Activated CD8-positive, alpha-beta memory T cell treated with anti-CD3 and anti-CD28 coated beads, Interleukin-2, amount 50 U/mL, for 1 hour (primary cell): ENCODE data around the gene LRTM2.

Experiments
- DNase-seq: peaks from one replicate; pipeline ENCODE4 v3.0.0-alpha.2; 2020; ENCODE audit errors: extremely low read depth

Gene LRTM2

DNA sequence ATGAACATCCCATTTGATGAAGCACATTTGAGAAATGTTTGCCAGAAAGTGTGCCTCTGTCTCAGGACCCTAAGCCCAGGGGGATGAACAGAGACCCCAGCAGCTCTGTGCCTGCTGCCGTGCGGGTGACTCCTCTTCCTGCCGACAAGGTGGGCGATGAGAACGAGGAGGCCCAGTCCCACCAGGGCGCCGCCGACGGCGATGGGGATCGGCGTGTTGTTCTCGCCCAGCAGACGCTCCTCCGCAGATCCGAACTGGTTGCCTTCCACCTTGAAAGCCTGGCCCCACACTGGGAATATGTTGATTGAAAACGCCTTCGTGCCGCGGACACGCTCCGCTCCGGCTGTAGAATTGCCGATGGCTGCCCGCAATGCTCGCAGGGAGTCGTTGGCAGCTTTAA is 44.1 kb downstream of the LRTM2 start:
- no peak for DNase-seq

DNA sequence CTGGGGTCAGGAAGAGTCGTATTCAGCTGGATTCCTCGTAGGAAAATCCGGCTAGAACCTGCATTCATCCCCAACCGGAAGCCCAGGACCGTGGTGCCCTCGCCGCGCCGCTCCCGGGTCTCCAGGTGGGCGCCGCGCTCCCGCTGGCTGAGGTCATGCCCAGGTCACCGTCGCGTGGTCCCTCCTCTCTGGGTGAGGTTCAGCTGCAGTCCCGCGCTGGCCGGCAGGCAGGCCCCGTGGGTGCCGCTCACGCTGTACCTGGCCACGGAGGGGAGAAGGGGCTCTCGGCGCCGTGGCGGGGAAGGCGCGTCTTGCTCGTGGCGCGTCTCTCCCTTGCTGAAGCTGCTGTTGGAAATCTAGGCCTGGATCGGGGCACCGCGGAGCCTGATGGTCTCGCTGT is 44.5 kb downstream of the LRTM2 start:
- DNase-seq, result no peak

- no peak for DNase-seq
These were observed 45.0 kb downstream of the LRTM2 start for GRCh38 chr12:1865284-1865866.

DNA sequence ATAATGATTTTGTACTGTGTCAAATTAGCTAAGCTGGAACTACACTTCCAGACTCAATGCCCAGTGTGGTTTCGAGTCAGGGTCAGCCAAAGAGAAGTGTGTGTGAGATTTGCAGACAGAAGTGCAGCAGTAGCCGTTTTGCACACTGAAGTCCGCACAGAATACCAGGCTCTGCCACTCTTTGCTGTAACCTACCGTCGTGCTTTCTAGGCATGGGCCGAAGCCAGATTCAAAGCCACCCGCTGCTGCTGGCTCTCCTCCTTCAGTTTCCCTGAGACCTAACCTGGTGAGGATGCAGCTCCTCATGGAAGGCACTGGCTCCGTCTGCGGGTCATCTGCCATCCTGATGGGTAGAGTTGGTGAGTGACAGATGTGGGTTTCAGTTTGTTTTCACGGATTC is 48.8 kb downstream of the LRTM2 start:
- no peak for DNase-seq

- DNase-seq, result no peak
These were observed 49.7 kb downstream of the LRTM2 start for GRCh38 chr12:1870086-1870485.

DNA sequence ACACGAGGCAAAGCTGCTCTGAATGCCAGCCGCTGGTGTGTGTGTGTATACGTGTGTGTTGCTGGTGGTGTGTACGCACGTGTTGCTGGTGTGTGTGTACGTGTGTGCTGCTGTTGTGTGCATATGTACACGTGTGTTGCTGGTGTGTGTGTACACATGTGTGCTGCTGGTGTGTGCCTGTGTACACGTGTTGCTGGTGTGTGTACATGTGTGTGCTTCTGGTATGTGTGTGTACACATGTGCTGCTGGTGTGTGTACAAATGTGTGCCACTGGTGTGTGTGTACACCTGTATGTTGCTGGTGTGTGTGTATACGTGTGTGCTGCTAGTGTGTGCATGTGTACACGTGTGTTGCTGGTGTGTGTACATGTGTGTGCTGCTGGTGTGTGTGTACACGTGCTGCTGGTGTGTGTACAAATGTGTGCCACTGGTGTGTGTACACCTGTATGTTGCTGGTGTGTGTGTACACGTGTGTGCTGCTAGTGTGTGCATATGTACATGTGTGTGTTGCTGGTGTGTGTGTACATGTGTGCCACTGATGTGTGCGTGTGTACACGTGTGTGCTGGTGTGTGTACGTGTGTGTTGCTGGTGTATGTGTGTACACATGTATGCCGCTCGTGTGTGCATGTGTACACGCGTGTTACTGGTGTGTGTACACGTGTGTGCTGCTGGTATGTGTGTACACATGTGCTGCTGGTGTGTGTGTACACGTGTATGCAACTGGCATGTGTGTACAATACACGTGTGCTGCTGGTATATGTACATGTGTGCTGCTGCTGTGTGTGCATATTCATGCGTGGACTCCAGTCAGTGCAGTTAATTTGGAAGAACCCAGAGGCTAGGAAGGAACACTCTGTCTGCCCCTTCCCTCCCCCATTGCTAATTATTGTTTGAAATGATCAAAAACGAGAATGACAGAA is 50.9 kb downstream of the LRTM2 start:
- DNase-seq, result no peak

- DNase-seq, result no peak
These were observed 51.6 kb downstream of the LRTM2 start for GRCh38 chr12:1872001-1872400.

DNA sequence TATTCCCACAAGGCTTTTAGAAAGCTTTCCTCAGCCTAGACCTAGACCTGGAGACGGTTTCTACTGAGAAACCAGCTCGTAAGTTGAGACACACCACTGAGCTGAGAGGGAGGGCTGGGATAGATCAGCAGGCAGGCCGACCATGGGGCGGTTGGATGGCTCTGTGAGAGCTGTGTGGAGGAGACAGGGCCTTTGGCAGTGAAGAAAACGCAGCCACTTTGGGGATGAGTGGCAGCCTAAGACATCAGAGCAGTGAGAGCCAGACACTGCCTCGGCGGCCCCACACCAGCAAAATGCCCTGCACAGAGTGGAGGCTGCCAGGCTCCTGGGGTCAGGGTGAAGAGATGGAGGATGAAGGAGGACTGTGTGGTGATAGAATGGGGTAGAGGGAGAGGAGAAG is 52.1 kb downstream of the LRTM2 start:
- no peak for DNase-seq

DNA sequence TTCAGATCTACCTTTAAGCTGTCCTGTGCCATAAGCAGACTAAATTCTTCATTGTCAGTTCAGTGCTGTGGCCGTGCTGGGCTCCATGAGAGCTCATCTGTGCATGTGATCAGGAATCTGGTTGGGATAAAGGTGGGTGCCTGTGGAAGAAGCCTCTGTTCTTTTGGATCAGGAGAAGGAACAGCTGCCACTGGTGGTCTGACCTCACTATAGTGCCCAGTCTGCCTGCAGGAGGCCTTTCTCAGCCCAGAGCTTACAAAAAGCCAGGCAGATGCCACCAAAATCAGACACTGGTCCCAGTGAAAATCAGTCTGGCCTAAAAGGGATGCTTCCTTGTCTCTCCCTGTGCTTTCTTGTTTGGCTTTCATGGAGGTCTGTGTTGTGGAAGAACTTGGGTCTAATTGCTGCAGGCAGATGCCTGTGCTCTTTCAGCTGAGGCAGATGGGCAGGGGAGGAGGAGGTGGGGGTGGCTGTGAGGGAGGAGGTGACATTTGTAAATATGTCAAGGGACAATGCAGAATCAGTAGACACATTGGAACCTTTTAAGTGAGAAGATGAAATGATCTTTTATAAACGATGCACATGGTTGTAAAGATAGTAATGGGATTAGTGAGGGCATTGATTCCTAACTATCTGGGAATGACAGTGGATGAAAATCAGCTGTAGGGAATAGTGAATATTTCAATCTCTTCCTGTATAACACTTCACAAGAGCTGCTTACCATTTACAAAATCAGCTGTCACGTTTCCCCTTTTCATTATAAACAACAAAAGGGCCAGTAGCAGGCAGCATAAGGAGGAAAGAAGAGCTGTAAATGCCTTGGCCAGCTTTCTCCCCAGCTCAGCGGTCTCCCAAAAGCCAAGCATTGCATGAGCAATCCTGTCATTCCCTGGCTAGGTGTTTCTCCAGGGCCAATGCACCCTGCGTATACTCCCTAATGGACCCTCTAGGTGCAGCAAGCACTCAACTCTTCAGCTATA is 53.5 kb downstream of the LRTM2 start:
- no peak for DNase-seq

DNA sequence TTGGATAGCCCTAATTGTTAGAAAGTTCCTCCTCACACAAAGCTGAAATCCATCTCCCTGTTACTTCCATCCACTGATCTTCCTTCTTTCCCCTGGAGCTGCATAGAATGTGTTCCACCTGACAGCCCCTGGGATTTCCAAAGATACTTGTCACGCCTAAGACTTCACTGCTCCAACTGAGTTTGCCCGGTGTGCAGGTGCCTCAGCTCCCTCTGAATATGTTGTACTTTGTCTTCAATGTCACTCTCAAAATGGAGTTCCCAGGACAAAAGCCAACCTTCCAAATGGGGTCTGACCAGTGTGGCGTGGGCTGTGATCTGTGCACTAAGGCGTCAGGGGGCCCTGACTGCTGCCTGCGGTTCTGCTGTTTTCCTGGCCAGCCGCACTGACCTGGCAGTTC is 55.2 kb downstream of the LRTM2 start:
- no peak for DNase-seq

GRCh38 chr12:1876086-1876485 is 55.7 kb downstream of the LRTM2 start:
- no peak for DNase-seq

DNA sequence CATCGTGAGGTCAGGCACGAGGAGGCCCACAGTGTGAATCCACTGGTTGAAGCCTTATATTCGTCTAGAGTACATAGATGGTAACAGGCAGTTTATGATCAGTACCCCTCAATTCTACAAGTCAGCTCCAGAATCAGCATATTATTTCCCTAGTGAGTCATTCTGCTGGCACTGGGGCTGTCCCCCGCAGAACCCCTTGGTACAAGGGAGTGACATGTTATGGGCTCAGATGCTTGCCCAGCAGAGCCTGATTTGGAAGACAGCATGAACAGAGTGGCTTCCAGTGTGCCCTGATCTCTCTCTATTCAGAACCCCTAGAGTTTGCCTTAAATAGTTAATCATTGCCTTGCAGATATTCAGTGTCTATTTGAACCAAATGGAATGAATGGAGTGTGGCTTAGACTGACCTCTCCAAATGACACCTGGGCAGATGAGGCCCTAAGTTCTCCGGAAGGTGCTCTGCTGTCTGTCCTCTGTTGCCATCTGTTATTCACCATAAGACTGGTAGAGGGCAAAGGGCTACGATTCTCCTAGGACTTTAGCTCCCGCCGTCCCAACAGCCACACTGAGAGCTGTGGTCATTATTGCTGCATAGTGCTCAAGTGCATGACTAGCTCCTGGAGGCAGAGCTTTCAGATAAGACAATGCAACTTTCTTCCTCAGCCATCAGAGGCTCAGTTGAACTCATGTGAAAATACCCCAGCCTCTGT is 57.0 kb downstream of the LRTM2 start:
- no peak for DNase-seq

DNA sequence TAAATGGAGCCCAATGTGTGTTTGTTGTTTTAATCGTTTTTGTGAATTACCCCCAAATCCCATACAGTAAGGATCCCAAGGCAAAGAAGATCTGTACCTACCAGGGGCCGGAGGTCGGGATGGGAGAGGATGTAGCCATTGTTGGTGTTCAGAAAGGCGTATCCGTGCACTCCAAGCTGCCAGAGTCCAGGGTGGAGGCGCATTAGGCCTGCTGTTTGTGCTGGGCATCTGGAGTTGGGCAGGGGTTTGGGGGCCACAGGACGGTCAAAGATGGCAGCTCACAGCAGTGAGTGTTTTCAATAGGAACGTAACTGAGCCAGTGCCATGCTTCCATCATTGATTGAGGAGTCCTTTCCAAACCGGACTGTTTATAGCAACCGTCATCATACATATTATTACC is 57.8 kb downstream of the LRTM2 start:
- no peak for DNase-seq

GRCh38 chr12:1878695-1879094 is 58.3 kb downstream of the LRTM2 start:
- DNase-seq, result no peak

DNA sequence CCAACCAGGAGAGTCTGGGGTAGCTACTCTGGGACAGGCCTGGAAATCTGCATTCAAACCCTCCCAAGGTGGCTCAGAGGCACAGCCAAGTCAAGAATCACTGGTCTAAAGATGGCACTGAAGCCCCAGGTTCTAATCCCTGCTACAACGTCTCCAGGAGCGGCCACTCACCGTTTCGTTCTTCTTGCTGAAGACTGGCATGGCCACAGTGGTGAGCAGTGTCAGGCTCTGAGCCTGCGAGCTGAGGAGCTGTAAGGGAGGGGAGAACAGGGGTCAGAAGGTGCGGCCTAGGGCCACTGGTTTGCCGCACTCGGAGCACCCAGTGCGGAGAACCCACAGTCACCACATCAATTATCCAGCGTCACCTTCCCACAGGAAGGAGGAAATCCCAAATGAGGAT is 59.3 kb downstream of the LRTM2 start:
- no peak for DNase-seq

DNA sequence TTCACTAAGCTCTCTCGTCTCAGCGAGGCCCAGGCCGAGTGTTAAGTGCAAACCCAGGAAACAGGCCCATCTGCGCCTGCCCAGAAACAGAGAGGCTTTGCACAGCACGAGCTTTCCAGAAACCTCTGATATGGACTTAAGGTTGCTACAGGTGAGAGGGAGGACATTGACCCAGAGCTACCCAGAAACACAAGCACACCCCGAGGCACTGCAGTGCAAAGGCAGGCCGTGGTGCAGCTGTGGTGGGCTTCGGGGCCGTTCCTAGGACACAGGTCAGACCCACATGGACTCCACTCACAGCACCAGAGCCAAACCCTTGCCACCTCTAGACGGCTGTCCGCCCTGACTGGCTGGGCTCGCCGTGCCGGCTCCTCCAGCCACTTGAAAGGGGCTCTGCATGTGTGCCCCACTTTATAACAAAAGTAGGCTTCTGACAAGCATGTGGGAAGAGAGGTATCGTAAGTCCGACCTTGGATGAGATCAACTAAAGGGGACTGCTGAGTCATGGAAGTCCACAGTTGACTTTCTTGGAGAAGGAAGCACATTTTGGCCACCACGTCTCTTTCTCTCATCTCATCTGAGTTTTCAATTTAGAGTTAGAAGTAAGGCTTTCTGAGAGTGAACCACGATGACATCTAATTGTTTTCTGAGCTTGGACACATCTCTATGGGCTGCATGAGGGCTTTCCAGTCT is 59.9 kb downstream of the LRTM2 start:
- DNase-seq, result no peak

DNA sequence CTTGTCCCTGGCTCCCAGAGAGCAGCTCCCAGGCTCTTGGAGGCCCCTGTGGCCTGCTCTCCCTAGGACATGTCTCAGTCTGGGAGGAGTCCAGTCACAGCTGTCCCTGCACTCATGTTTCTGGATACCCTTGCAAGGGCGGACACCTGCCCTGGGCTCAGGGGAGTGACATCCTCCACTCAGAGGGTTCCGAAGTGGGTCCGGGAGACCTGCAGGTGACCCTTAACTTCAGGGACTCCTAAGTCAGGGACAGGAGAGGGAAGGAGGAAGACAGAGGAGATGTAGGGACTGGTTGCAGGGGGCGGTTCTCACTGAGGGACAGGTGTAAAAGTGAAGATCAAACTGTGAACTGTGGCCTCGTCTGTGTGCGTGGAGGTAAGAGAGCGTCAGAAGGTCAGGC is 60.5 kb downstream of the LRTM2 start:
- no peak for DNase-seq

- no peak for DNase-seq
These were observed 60.9 kb downstream of the LRTM2 start for GRCh38 chr12:1881301-1881700.

DNA sequence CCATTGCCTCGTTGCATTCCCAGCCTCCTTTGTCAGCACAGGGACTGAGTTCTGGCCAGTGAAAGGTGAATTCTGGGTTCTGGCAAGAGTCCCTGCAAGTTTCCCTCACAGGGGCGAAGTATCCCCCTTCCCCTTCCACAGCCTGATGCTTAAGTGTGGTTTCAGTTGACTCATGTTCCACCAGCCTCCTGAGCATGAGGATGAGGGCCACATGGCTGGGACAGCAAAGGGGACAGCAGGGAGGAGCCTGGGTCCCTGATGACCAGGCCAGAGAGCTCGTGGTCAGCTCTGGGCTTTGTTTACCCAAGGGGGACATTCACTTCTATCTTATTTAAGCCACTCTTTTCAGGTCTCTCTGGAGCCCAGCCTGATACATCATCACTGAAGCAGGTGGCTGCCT is 61.6 kb downstream of the LRTM2 start:
- no peak for DNase-seq

DNA sequence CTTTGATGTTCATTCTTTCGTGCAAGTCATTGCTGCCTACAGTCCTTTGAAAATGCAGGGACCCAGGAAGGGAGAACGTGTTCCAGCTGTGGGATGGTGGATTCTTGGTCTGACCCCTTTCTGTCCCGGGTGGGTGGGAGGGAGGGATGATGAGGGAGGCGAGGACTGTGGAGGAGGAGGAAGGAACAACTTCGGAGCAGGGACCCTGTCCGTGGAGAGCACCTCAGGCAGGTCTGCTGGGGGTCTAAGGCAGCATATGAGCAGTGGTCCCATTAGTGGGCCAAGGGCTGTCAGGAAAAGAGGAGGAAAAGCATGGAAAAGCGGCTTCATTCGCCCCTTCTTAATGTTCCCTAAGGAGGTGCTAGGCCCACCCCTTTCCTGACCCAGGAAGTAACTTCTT is 62.0 kb downstream of the LRTM2 start:
- no peak for DNase-seq

DNA sequence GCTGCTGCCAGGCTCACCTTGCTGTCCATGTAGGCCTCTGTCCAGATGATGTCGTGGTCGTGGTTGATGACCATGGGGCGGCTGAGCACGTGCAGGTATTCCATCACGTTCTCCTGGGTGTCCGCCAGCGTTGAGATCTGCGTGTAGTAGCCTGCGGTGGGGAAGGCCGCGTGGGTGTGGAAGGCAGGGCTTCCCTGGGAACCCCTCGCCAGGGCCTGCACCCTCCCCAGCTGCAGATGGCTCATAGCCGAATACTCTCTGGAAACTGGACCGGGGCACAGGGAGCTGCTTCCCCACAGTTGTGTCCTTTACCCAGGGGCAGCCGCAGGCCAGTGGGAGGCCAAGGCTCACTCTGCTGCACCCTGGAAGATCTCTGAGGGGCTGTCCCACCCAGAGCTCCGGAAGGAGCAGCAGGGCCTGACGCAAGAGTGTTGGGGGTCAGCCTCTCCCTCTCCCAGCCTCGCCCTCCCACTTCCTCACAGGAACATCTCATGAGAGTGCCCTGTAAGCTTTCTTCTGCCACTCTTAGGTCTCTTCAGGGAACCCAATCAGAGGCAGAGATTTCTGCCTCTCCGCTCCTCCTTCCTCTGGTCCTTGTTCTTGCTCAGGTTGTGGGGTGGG is 62.6 kb downstream of the LRTM2 start:
- DNase-seq, result no peak
